ENCODE measurements around the gene PBRM1. TPM values are rescaled to one million over a fixed set of nuclear protein-coding genes. Genes with fewer than 3 reads are reported as not detected.

PBRM1 gene
- total and polyA plus RNA-seq, 7 experiments from 2014 or later, result 58.4 to 109 (median 76.9) TPM

- H3K36me3 Mint-ChIP-seq, result peaks cover 16 to 36% (median 27%) of the 10 kb centered on the region in 5 donors
- H3K27me3 Mint-ChIP-seq, result no peaks in the 10 kb centered on the region
- no peaks in the 10 kb centered on the region for H3K9me3 Mint-ChIP-seq
- Histone ChIP-seq H3K27me3 (ENCODE audit: control insufficient read depth in 2 of 2, insufficient read depth in 2 of 2, low read length in 2 of 2) (no peaks in the 10 kb centered on the region), H3K4me3 (ENCODE audit: low read length) (no peak overlapping the region), H3K4me1 (ENCODE audit: control insufficient read depth in 2 of 2, insufficient read depth in 2 of 2, low read length in 2 of 2) (no peaks in the 10 kb centered on the region), H3K27ac (ENCODE audit: low read depth, low read length) (no peak overlapping the region), H3K9me3 (ENCODE audit: control insufficient read depth in 2 of 3, low read length in 3 of 3) (no peaks in the 10 kb centered on the region), H3K36me3 (ENCODE audit: control insufficient read depth in 2 of 3, insufficient read depth in 3 of 3, low read length in 3 of 3) (peaks cover 17 to 73% (median 30%) of the 10 kb centered on the region in 3 experiments)
- no peak for ATAC-seq
- CTCF ChIA-PET, result no interaction called here
- no peak overlapping the region for H3K4me3 Mint-ChIP-seq
- no peak for DNase-seq
- H3K27ac Mint-ChIP-seq, result peak overlapping the region in 4 of 9 donors; percentile 8 to 72 (median 30)
- H3K4me1 Mint-ChIP-seq, result peaks cover 0 to 9% (median 5%) of the 10 kb centered on the region in 7 donors
- POLR2A ChIA-PET, result no interaction called here
- intact Hi-C loops (cut with micrococcal nuclease), result no loop called here
Observed at GRCh38 chr3:52557011-52557960, 128.4 kb downstream of the PBRM1 start.

GRCh38 chr3:52555056-52555455 lies 130.7 kb downstream of the PBRM1 start:
- CTCF ChIA-PET, result no interaction called here
- Mint-ChIP-seq H3K27me3 (no peaks in the 10 kb centered on the region), H3K4me3 (no peak overlapping the region), H3K27ac (no peak overlapping the region), H3K4me1 (peaks cover 0 to 8% (median 3%) of the 10 kb centered on the region in 7 donors), H3K9me3 (no peaks in the 10 kb centered on the region), H3K36me3 (peaks cover 12 to 35% (median 22%) of the 10 kb centered on the region in 5 donors)
- Histone ChIP-seq H3K4me1 (ENCODE audit: control insufficient read depth in 2 of 2, insufficient read depth in 2 of 2, low read length in 2 of 2) (no peaks in the 10 kb centered on the region), H3K27ac (ENCODE audit: low read depth, low read length) (no peak overlapping the region), H3K4me3 (ENCODE audit: low read length) (no peak overlapping the region), H3K9me3 (ENCODE audit: control insufficient read depth in 2 of 3, low read length in 3 of 3) (no peaks in the 10 kb centered on the region), H3K36me3 (ENCODE audit: control insufficient read depth in 2 of 3, insufficient read depth in 3 of 3, low read length in 3 of 3) (peaks cover 8 to 83% (median 28%) of the 10 kb centered on the region in 3 experiments), H3K27me3 (ENCODE audit: control insufficient read depth in 2 of 2, insufficient read depth in 2 of 2, low read length in 2 of 2) (no peaks in the 10 kb centered on the region)
- POLR2A ChIA-PET, result no interaction called here
- DNase-seq (no peak), ATAC-seq (no peak)
- intact Hi-C loops (cut with micrococcal nuclease), result no loop called here

DNA sequence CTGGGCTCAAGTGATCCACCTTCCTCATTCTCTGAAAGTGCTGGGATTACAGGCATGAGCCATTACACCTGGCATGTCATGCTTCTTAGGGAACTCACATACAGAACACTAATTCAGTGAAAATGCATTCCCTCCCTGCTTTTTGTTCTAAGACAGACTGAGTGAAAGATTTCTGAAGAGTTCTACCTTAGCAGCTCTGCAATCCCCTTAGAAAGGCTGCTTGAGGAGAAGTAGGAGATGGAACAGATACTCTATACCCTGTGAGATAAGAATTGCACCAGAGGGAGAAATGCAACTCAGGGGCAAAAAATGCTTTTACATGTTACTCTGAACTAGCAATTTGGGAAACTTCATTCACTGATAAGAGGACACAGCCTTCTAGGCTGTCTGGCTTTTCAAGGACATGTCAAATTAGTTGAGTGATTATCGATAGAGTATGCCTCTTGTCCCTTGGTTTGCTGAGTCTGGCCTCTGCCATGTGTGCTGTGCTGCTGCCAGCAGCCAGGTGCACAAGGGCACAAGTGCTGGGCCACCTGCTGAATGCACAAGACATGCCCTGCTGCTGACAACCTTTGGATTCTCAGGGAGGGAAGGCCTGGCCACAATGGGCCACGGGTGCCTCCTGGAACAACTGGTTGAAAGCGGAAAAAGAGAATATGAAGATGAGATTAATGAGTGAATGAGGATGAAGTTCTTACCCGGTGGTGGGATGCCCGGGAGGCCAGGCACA lies 131.5 kb downstream of the PBRM1 start:
- Histone ChIP-seq H3K9me3 (ENCODE audit: control insufficient read depth in 2 of 3, low read length in 3 of 3) (no peaks in the 10 kb centered on the region), H3K27ac (ENCODE audit: low read depth, low read length) (no peak overlapping the region)
- peaks cover 7 to 29% (median 14%) of the 10 kb centered on the region in 5 donors for H3K36me3 Mint-ChIP-seq

GRCh38 chr3:52552089-52552488 lies 133.6 kb downstream of the PBRM1 start:
- no peaks in the 10 kb centered on the region for H3K27me3 Mint-ChIP-seq
- Histone ChIP-seq H3K4me1 (ENCODE audit: control insufficient read depth in 2 of 2, insufficient read depth in 2 of 2, low read length in 2 of 2) (no peaks in the 10 kb centered on the region), H3K27me3 (ENCODE audit: control insufficient read depth in 2 of 2, insufficient read depth in 2 of 2, low read length in 2 of 2) (no peaks in the 10 kb centered on the region), H3K4me3 (ENCODE audit: low read length) (no peak overlapping the region), H3K27ac (ENCODE audit: low read depth, low read length) (no peak overlapping the region), H3K9me3 (ENCODE audit: control insufficient read depth in 2 of 3, low read length in 3 of 3) (no peaks in the 10 kb centered on the region), H3K36me3 (ENCODE audit: control insufficient read depth in 2 of 3, insufficient read depth in 3 of 3, low read length in 3 of 3) (peaks cover 7 to 74% (median 17%) of the 10 kb centered on the region in 3 experiments)
- no peak overlapping the region for H3K4me3 Mint-ChIP-seq
- POLR2A ChIA-PET, result interaction anchor here (1.6 kb wide), 1 partner anchor 15 kb away, joined by 3 read pairs; no protein-coding TSS in a partner anchor
- peaks cover 2 to 20% (median 7%) of the 10 kb centered on the region in 5 donors for H3K36me3 Mint-ChIP-seq
- H3K27ac Mint-ChIP-seq, result peak overlapping the region in 4 of 9 donors; percentile 2 to 80 (median 62)
- peaks cover 0 to 12% (median 0%) of the 10 kb centered on the region in 7 donors for H3K4me1 Mint-ChIP-seq
- DNase-seq (no peak), ATAC-seq (no peak)
- no peaks in the 10 kb centered on the region for H3K9me3 Mint-ChIP-seq
- CTCF ChIA-PET, result no interaction called here
- intact Hi-C loops (cut with micrococcal nuclease), result no loop called here

More for the DNA sequence above, 131.5 kb downstream of the PBRM1 start:
- Mint-ChIP-seq H3K4me1 (peaks cover 0 to 5% (median 0%) of the 10 kb centered on the region in 7 donors), H3K4me3 (no peak overlapping the region), H3K9me3 (no peaks in the 10 kb centered on the region), H3K27ac (peak overlapping the region in 1 of 9 donors; percentile 81), H3K27me3 (no peaks in the 10 kb centered on the region)
- ATAC-seq (no peak), DNase-seq (no peak)
- Histone ChIP-seq H3K4me1 (ENCODE audit: control insufficient read depth in 2 of 2, insufficient read depth in 2 of 2, low read length in 2 of 2) (no peaks in the 10 kb centered on the region), H3K4me3 (ENCODE audit: low read length) (no peak overlapping the region), H3K27me3 (ENCODE audit: control insufficient read depth in 2 of 2, insufficient read depth in 2 of 2, low read length in 2 of 2) (no peaks in the 10 kb centered on the region), H3K36me3 (ENCODE audit: control insufficient read depth in 2 of 3, insufficient read depth in 3 of 3, low read length in 3 of 3) (peaks cover 6 to 84% (median 27%) of the 10 kb centered on the region in 3 experiments)
- intact Hi-C loops (cut with micrococcal nuclease), result no loop called here
- CTCF ChIA-PET, result no interaction called here
- POLR2A ChIA-PET, result no interaction called here

GRCh38 chr3:52551118-52551517 lies 134.6 kb downstream of the PBRM1 start:
- POLR2A ChIA-PET, result no interaction called here
- CTCF ChIA-PET, result interaction anchor here (0.8 to 0.9 kb wide), 2 partner anchors 12 to 139 kb away, joined by 4 read pairs; no protein-coding TSS in a partner anchor
- no peaks in the 10 kb centered on the region for H3K4me1 ChIP-seq (ENCODE audit: control insufficient read depth in 2 of 2, insufficient read depth in 2 of 2, low read length in 2 of 2)
- H3K4me3 ChIP-seq (ENCODE audit: low read length), result no peak overlapping the region
- no peak for ATAC-seq
- DNase-seq, result no peak
- peaks cover 7 to 71% (median 18%) of the 10 kb centered on the region in 3 experiments for H3K36me3 ChIP-seq (ENCODE audit: control insufficient read depth in 2 of 3, insufficient read depth in 3 of 3, low read length in 3 of 3)
- H3K9me3 ChIP-seq (ENCODE audit: control insufficient read depth in 2 of 3, low read length in 3 of 3), result no peaks in the 10 kb centered on the region
- peaks cover 0 to 19% (median 6%) of the 10 kb centered on the region in 5 donors for H3K36me3 Mint-ChIP-seq
- intact Hi-C loops (cut with micrococcal nuclease), result no loop called here
- no peaks in the 10 kb centered on the region for H3K9me3 Mint-ChIP-seq
- no peaks in the 10 kb centered on the region for H3K27me3 ChIP-seq (ENCODE audit: control insufficient read depth in 2 of 2, insufficient read depth in 2 of 2, low read length in 2 of 2)
- H3K27ac Mint-ChIP-seq, result peak overlapping the region in 3 of 9 donors; percentile 9 to 25 (median 21)
- peaks cover 0 to 13% (median 0%) of the 10 kb centered on the region in 7 donors for H3K4me1 Mint-ChIP-seq
- no peak overlapping the region for H3K27ac ChIP-seq (ENCODE audit: low read depth, low read length)
- no peak overlapping the region for H3K4me3 Mint-ChIP-seq
- H3K27me3 Mint-ChIP-seq, result no peaks in the 10 kb centered on the region

- no peak for ATAC-seq
- peaks cover 0 to 12% (median 7%) of the 10 kb centered on the region in 7 donors for H3K4me1 Mint-ChIP-seq
- ChIA-PET CTCF (no interaction called here), POLR2A (interaction anchor here (1.5 kb wide), 1 partner anchor 11 kb away, joined by 3 read pairs; the partner anchor contains the start of gene UQCC5)
- H3K4me3 Mint-ChIP-seq, result no peak overlapping the region
- H3K27ac ChIP-seq (ENCODE audit: low read depth, low read length), result peak overlapping the region; percentile 14
- H3K4me3 ChIP-seq (ENCODE audit: low read length), result no peak overlapping the region
- H3K9me3 Mint-ChIP-seq, result no peaks in the 10 kb centered on the region
- no peaks in the 10 kb centered on the region for H3K9me3 ChIP-seq (ENCODE audit: control insufficient read depth in 2 of 3, low read length in 3 of 3)
- H3K36me3 ChIP-seq (ENCODE audit: control insufficient read depth in 2 of 3, insufficient read depth in 3 of 3, low read length in 3 of 3), result peaks cover 7 to 41% (median 7%) of the 10 kb centered on the region in 3 experiments
- no peak for DNase-seq
- peak overlapping the region in 3 of 9 donors; percentile 12 to 25 (median 21) for H3K27ac Mint-ChIP-seq
- H3K27me3 Mint-ChIP-seq, result no peaks in the 10 kb centered on the region
- intact Hi-C loops (cut with micrococcal nuclease), result no loop called here
- H3K4me1 ChIP-seq (ENCODE audit: control insufficient read depth in 2 of 2, insufficient read depth in 2 of 2, low read length in 2 of 2), result no peaks in the 10 kb centered on the region
- no peaks in the 10 kb centered on the region for H3K27me3 ChIP-seq (ENCODE audit: control insufficient read depth in 2 of 2, insufficient read depth in 2 of 2, low read length in 2 of 2)
- H3K36me3 Mint-ChIP-seq, result peaks cover 0 to 12% (median 0%) of the 10 kb centered on the region in 5 donors
Observed at GRCh38 chr3:52547143-52547542, 138.6 kb downstream of the PBRM1 start.
